Cardiac muscle cell (in vitro differentiated cells and primary cell): ENCODE results near the gene POU2AF1. TPM values are rescaled to one million over a fixed set of nuclear protein-coding genes. Genes with fewer than 3 reads are reported as not detected.
"Not testable (repeated sequence)": the region's sequence is repeated elsewhere in the genome, so short reads cannot be mapped to it uniquely, and the experiment has no call there.

Source experiments
- DNase-seq, 2 donors: peaks; one replicate each; pipeline versions ENCODE4 v3.0.0 to v3.0.0-alpha.2; 2010 to 2017; ENCODE audit warnings: low read depth in 1 of 2, low spot score in 1 of 2
- H3K27ac ChIP-seq: fragments of 200-600 bp; sonication (generic); 2 replicates; pipeline ENCODE4 v1.5.1; 2016
- H3K27me3 ChIP-seq: fragments of 200-600 bp; sonication (generic); 2 replicates; pipeline ENCODE4 v1.6.0; 2016; ENCODE audit warnings: control low read depth
- H3K36me3 ChIP-seq: fragments of 200-600 bp; sonication (generic); 2 replicates; pipeline ENCODE4 v1.5.1; 2016; ENCODE audit warnings: control low read depth
- H3K4me1 ChIP-seq: fragments of 200-600 bp; sonication (generic); 2 replicates; pipeline ENCODE4 v1.8.1; 2017; ENCODE audit warnings: low read depth, mild to moderate bottlenecking, mixed run types
- H3K4me3 ChIP-seq: fragments of 200-600 bp; sonication (generic); 2 replicates; pipeline ENCODE4 v1.5.1; 2016; ENCODE audit warnings: mild to moderate bottlenecking
- H3K9me3 ChIP-seq: fragments of 200-600 bp; sonication (generic); 2 replicates; pipeline ENCODE4 v1.5.1; 2017; ENCODE audit warnings: low read depth, mild to moderate bottlenecking, control low read depth
- CTCF ChIP-seq: IDR thresholded peaks from 2 replicates; pipeline ENCODE4 v1.5.1; 2012; ENCODE audit warnings: low read depth, mild to moderate bottlenecking, low read length
- polyA plus RNA-seq: library from polyadenylated mRNA; unstranded; fragments of >200 nt; fragmentation: Nextera tagmentation; extraction: Ambion mirVana; gene quantifications from 2 replicates; pipeline ENCODE4 v1.2.1, GENCODE V29; 2016
- total RNA-seq: library from RNA; depleted of rRNA; stranded (reverse); fragments of >200 nt; gene quantifications from 2 replicates; pipeline ENCODE4 v1.2.3, GENCODE V29; 2016

POU2AF1 gene
- total and polyA plus RNA-seq, 2 experiments from 2014 or later = not detected

GRCh38 chr11:111395749-111396148 lies 16.7 kb upstream of the POU2AF1 start:
- TF ChIP-seq CTCF = no peak
- H3K27ac ChIP-seq = no peak overlapping the region
- no peak overlapping the region for H3K4me3 ChIP-seq
- no peaks in the 10 kb centered on the region for H3K9me3 ChIP-seq
- H3K36me3 ChIP-seq = no peaks in the 10 kb centered on the region
- no peaks in the 10 kb centered on the region for H3K4me1 ChIP-seq
- no peaks in the 10 kb centered on the region for H3K27me3 ChIP-seq
- no peak for DNase-seq

- H3K4me1 ChIP-seq = no peaks in the 10 kb centered on the region
- no peak overlapping the region for H3K4me3 ChIP-seq
- H3K27me3 ChIP-seq = no peaks in the 10 kb centered on the region
- DNase-seq = no peak
- H3K9me3 ChIP-seq = no peaks in the 10 kb centered on the region
- no peak for TF ChIP-seq CTCF
- no peak overlapping the region for H3K27ac ChIP-seq
- H3K36me3 ChIP-seq = no peaks in the 10 kb centered on the region
Observed at GRCh38 chr11:111395081-111395480, 16.0 kb upstream of the POU2AF1 start.

GRCh38 chr11:111394147-111394546 lies 15.1 kb upstream of the POU2AF1 start:
- H3K36me3 ChIP-seq, H3K27ac ChIP-seq, H3K27me3 ChIP-seq, H3K4me3 ChIP-seq, H3K4me1 ChIP-seq, H3K9me3 ChIP-seq: not testable (repeated sequence)
- DNase-seq = peak in 1 of 2 donors; percentile 2

GRCh38 chr11:111393585-111393984 lies 14.5 kb upstream of the POU2AF1 start:
- no peak for DNase-seq
- no peaks in the 10 kb centered on the region for H3K9me3 ChIP-seq
- no peaks in the 10 kb centered on the region for H3K4me1 ChIP-seq
- H3K4me3 ChIP-seq = no peak overlapping the region
- no peak overlapping the region for H3K27ac ChIP-seq
- H3K27me3 ChIP-seq = no peaks in the 10 kb centered on the region
- no peaks in the 10 kb centered on the region for H3K36me3 ChIP-seq
- TF ChIP-seq CTCF = no peak

- no peaks in the 10 kb centered on the region for H3K36me3 ChIP-seq
- DNase-seq = no peak
- TF ChIP-seq CTCF = no peak
Observed at GRCh38 chr11:111393096-111393495, 14.0 kb upstream of the POU2AF1 start.

GRCh38 chr11:111392552-111392951 lies 13.5 kb upstream of the POU2AF1 start:
- H3K36me3 ChIP-seq = no peaks in the 10 kb centered on the region
- no peaks in the 10 kb centered on the region for H3K4me1 ChIP-seq
- no peak overlapping the region for H3K4me3 ChIP-seq
- no peak overlapping the region for H3K27ac ChIP-seq
- no peak for DNase-seq
- no peaks in the 10 kb centered on the region for H3K27me3 ChIP-seq
- TF ChIP-seq CTCF = no peak
- H3K9me3 ChIP-seq = no peaks in the 10 kb centered on the region

More at GRCh38 chr11:111393096-111393495, 14.0 kb upstream of the POU2AF1 start:
- no peaks in the 10 kb centered on the region for H3K27me3 ChIP-seq
- H3K27ac ChIP-seq = no peak overlapping the region
- H3K4me1 ChIP-seq = no peaks in the 10 kb centered on the region
- no peak overlapping the region for H3K4me3 ChIP-seq
- H3K9me3 ChIP-seq = no peaks in the 10 kb centered on the region
